Esophagus muscularis mucosa (tissue), 3 donors: Measurements from ENCODE around the gene HPX.

Experiments used
- POLR2AphosphoS5 ChIP-seq, 2 donors: sonication (generic); formaldehyde crosslinking; IDR thresholded peaks; one replicate each; pipeline ENCODE4 v1.6.1; 2017; ENCODE audit warnings: antibody characterized with exemption in 2 of 2
- TF ChIP-seq, protein P1 (sequence below), 3 experiments: fragments of 200-600 bp in 2 of 3; fragments of 450-650 bp in 1 of 3; sonication (generic) in 2 of 3; IDR thresholded peaks; one replicate each; pipeline ENCODE4 v1.5.1; 2017 to 2019; ENCODE audit warnings: antibody characterized with exemption in 3 of 3, mild to moderate bottlenecking in 2 of 3, moderate library complexity in 1 of 3

GRCh38 chr11:6415797-6416196, 25.0 kb downstream of the HPX start:
- TF ChIP-seq POLR2AphosphoS5 (IDR thresholded peaks at IDR 0.05), result no peak
- TF ChIP-seq, protein P1, sequence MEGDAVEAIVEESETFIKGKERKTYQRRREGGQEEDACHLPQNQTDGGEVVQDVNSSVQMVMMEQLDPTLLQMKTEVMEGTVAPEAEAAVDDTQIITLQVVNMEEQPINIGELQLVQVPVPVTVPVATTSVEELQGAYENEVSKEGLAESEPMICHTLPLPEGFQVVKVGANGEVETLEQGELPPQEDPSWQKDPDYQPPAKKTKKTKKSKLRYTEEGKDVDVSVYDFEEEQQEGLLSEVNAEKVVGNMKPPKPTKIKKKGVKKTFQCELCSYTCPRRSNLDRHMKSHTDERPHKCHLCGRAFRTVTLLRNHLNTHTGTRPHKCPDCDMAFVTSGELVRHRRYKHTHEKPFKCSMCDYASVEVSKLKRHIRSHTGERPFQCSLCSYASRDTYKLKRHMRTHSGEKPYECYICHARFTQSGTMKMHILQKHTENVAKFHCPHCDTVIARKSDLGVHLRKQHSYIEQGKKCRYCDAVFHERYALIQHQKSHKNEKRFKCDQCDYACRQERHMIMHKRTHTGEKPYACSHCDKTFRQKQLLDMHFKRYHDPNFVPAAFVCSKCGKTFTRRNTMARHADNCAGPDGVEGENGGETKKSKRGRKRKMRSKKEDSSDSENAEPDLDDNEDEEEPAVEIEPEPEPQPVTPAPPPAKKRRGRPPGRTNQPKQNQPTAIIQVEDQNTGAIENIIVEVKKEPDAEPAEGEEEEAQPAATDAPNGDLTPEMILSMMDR (IDR thresholded peaks at IDR 0.05), result no peak
